Measurements from ENCODE around the gene NPHS1. TPM values are rescaled to one million over a fixed set of nuclear protein-coding genes. Genes with fewer than 3 reads are reported as not detected.

Gene NPHS1
- total and polyA plus RNA-seq, 2 of the 8 experiments (the other 6 are each of a cell fraction or from before 2014, with no cell fraction given), result 1.3 to 1.4 TPM

GRCh38 chr19:35899547-35900214 is 47.4 kb upstream of the NPHS1 start:
- H4K8ac ChIP-seq (ENCODE audit: extremely low read depth, insufficient read depth, low read length), result no peak overlapping the region; the same call in 1 of the 2 replicates
- peaks cover 0 to 14% (median 6%) of the 10 kb centered on the region in 4 experiments; a peak in 6 of 7 replicates for H3K4me1 ChIP-seq (replicated peaks in 1 of 4; ENCODE audit: control insufficient read depth in 3 of 4, insufficient read depth in 4 of 4, low read length in 3 of 4)
- no peak overlapping the region for H2BK12ac ChIP-seq (ENCODE audit: low read depth, low read length)
- H3K4me3 ChIP-seq (ENCODE audit: extremely low read depth in 1 of 4, insufficient read depth in 2 of 4, low read depth in 3 of 4, low read length in 4 of 4), result peak overlapping the region; percentile 88 to 94 (median 90)
- 0 out of 2 replicates have a peak overlapping the region, but pooled peaks have one; percentile 65 for H2AK5ac ChIP-seq (ENCODE audit: low read depth, low read length)
- H2BK15ac ChIP-seq (ENCODE audit: low read length), result no peak overlapping the region
- peak overlapping the region; percentile 87; the same call in 1 of the 2 replicates for H3K18ac ChIP-seq (ENCODE audit: extremely low read depth, low read length)
- H3K9ac ChIP-seq (replicated peaks in 1 of 4; ENCODE audit: extremely low read depth in 1 of 4, low read depth in 3 of 4, low read length in 3 of 4), result peak overlapping the region in 3 of 4 experiments; percentile 22 to 67 (median 66); a peak in 5 of 7 replicates
- no peaks in the 10 kb centered on the region for H3K9me3 ChIP-seq (ENCODE audit: insufficient read depth in 2 of 2, low read depth in 1 of 2, low read length in 1 of 2)
- H2BK5ac ChIP-seq (ENCODE audit: low read depth, low read length), result peak overlapping the region; percentile 60; the same call in 1 of the 2 replicates
- FAIRE-seq (no peak), DNase-seq (ENCODE audit: low read depth in 1 of 2, low spot score in 2 of 2) (peak in 1 of 2 experiments; percentile 78)
- H3K14ac ChIP-seq (ENCODE audit: insufficient read length), result no peak overlapping the region
- H3K23ac ChIP-seq (ENCODE audit: insufficient read length), result no peak overlapping the region
- peak overlapping the region; percentile 95 for H3K56ac ChIP-seq (replicated peaks; ENCODE audit: insufficient read length, low read depth, low read length)
- 2% methylated on average over 18 of the region's 43 CpGs; no CpG with 5 or more reads in 1 of the 2 experiments for WGBS, 2 experiments (ENCODE audit: extremely low coverage in 1 of 2, insufficient coverage in 1 of 2, insufficient read length in 1 of 2, insufficient replicate concordance in 2 of 2, low coverage in 1 of 2, low lambda C conversion rate in 2 of 2, missing lambda C conversion rate in 1 of 2)
- H4K20me1 ChIP-seq (replicated peaks in 1 of 2; ENCODE audit: control insufficient read depth in 1 of 2, insufficient read depth in 2 of 2, low read length in 2 of 2), result peaks cover 0 to 3% of the 10 kb centered on the region in 2 experiments
- no peaks in the 10 kb centered on the region; the same call in 1 of the 2 replicates for H3K79me1 ChIP-seq (ENCODE audit: low read depth, low read length)
- H2AFZ ChIP-seq (ENCODE audit: low read length), result no peak overlapping the region
- H3K4ac ChIP-seq (replicated peaks; ENCODE audit: insufficient read length, low read depth, low read length), result no peak overlapping the region
- no peaks in the 10 kb centered on the region for H3K27me3 ChIP-seq (replicated peaks in 1 of 4; ENCODE audit: control insufficient read depth in 3 of 4, extremely low read depth in 1 of 4, insufficient read depth in 3 of 4, low read length in 3 of 4)
- no peak overlapping the region for H2BK120ac ChIP-seq (replicated peaks; ENCODE audit: low read depth, low read length)
- H3K27ac ChIP-seq (ENCODE audit: low read depth, low read length), result peak overlapping the region; percentile 32; the same call in 1 of the 2 replicates
- ChIA-PET CTCF (ENCODE audit: partially characterized antibody) (no interaction called here), POLR2A (ENCODE audit: partially characterized antibody) (interaction anchor here (1.3 kb wide), 1 partner anchor 30 kb away, joined by 3 read pairs; no protein-coding TSS in a partner anchor)
- H3K4me2 ChIP-seq (ENCODE audit: insufficient read depth in 1 of 2, low read depth in 2 of 2, low read length in 2 of 2), result peak overlapping the region; percentile 68 to 89
- peaks cover 6 to 30% (median 11%) of the 10 kb centered on the region in 4 experiments for H3K36me3 ChIP-seq (ENCODE audit: control insufficient read depth in 2 of 4, insufficient read depth in 4 of 4, low read length in 3 of 4)
- peak overlapping the region; percentile 79 for H4K5ac ChIP-seq (ENCODE audit: insufficient read length, low read depth, low read length)
- no peak overlapping the region for H2BK20ac ChIP-seq (ENCODE audit: low read length)
- peak overlapping the region; percentile 71 for H4K91ac ChIP-seq (replicated peaks; ENCODE audit: insufficient read length, low read length)
- peaks cover 12% of the 10 kb centered on the region for H3K23me2 ChIP-seq (ENCODE audit: low read depth, low read length)
- H3K79me2 ChIP-seq (ENCODE audit: control insufficient read depth in 1 of 2, insufficient read depth in 2 of 2, low read length in 2 of 2), result peaks cover 0 to 8% of the 10 kb centered on the region in 2 experiments; a peak in 1 of 4 replicates
- TF ChIP-seq SIX5 (IDR thresholded peaks at IDR 0.05; ENCODE audit: low read depth, low read length) (no peak), TCF12 (IDR thresholded peaks at IDR 0.05; ENCODE audit: low read depth, low read length) (no peak), USF2 (IDR thresholded peaks at IDR 0.05; ENCODE audit: low read length) (no peak), SUZ12 (IDR thresholded peaks at IDR 0.05; ENCODE audit: low read length) (peak; percentile 31; the same call in 1 of the 2 replicates), ZNF274 (IDR thresholded peaks at IDR 0.05; ENCODE audit: borderline replicate concordance, extremely low read depth, low read length) (no peak), PHF8 (conservative IDR thresholded peaks at IDR 0.05; ENCODE audit: low read depth, low read length) (no peak), MAX (IDR thresholded peaks at IDR 0.05) (peak; percentile 19; the same call in 1 of the 2 replicates), CBX8 (IDR thresholded peaks at IDR 0.05; ENCODE audit: borderline replicate concordance, low read depth, low read length) (no peak), HDAC2 (IDR thresholded peaks at IDR 0.05; ENCODE audit: borderline replicate concordance in 1 of 2, low read depth in 2 of 2, low read length in 2 of 2) (peak in 1 of 2 experiments; percentile 43; a peak in 2 of 4 replicates), SP4 (IDR thresholded peaks at IDR 0.05; ENCODE audit: low read length) (no peak)
